Heart right ventricle (tissue), 16 donors: ENCODE measurements around the gene CFAP92. TPM values are rescaled to one million over a fixed set of nuclear protein-coding genes. Genes with fewer than 3 reads are reported as not detected.

Source experiments
- ATAC-seq, 8 donors: fragments of 200-7000 bp; cut with Tn5 transposase; one replicate each; pipeline ENCODE4 v1.9.1; 2020; ENCODE audit warnings: mild to moderate bottlenecking in 8 of 8, moderate library complexity in 8 of 8, moderate number of reproducible peaks in 1 of 8
- DNase-seq, 2 donors: peaks; one replicate each; pipeline ENCODE4 v3.0.0-alpha.2; 2020
- H3K27ac ChIP-seq, 10 donors: fragments of 200-600 bp; sonication (generic) in 2 of 10; one replicate each; pipeline versions ENCODE4 v1.5.0 to v1.8.0; 2020 to 2022; ENCODE audit warnings: mild to moderate bottlenecking in 3 of 10
- H3K27me3 ChIP-seq, 7 donors: fragments of 200-600 bp; one replicate each; pipeline ENCODE4 v1.8.0; 2021 to 2022; ENCODE audit warnings: mild to moderate bottlenecking in 2 of 7
- H3K36me3 ChIP-seq, 9 donors: fragments of 200-600 bp; sonication (generic) in 1 of 9; one replicate each; pipeline versions ENCODE4 v1.5.0 to v1.8.0; 2020 to 2022; ENCODE audit warnings: mild to moderate bottlenecking in 2 of 9
- H3K4me1 ChIP-seq, 9 donors: fragments of 200-600 bp; sonication (generic) in 1 of 9; one replicate each; pipeline versions ENCODE4 v1.5.0 to v1.8.0; 2020 to 2022; ENCODE audit warnings: mild to moderate bottlenecking in 4 of 9
- H3K4me3 ChIP-seq, 10 donors: fragments of 200-600 bp; sonication (generic) in 2 of 10; one replicate each; pipeline versions ENCODE4 v1.5.0 to v1.8.0; 2020 to 2022; ENCODE audit warnings: mild to moderate bottlenecking in 7 of 10, moderate library complexity in 2 of 10
- H3K9me3 ChIP-seq, 11 donors: fragments of 200-600 bp in 10 of 11; sonication (generic) in 2 of 11; one replicate each; pipeline versions ENCODE4 v1.5.0 to v1.8.0; 2013 to 2022; ENCODE audit warnings: mild to moderate bottlenecking in 2 of 11, control low read depth in 1 of 11, moderate library complexity in 1 of 11
- CTCF ChIP-seq, 9 donors: fragments of 200-600 bp; sonication (generic) in 2 of 9; IDR thresholded peaks; one replicate each; pipeline versions ENCODE4 v1.5.0 to v1.8.0; 2021 to 2022; ENCODE audit warnings: antibody characterized with exemption in 9 of 9, mild to moderate bottlenecking in 5 of 9, moderate library complexity in 1 of 9
- WGBS, 2 donors: extraction: QIAGEN DNeasy Blood & Tissue Kit; methylation state at CpG; one replicate each; pipeline ENCODE4 v1.1.7; 2013; ENCODE audit warnings: inconsistent platforms in 1 of 2; 5-methylcytosine and 5-hydroxymethylcytosine counted together
- intact Hi-C, 10 donors: fragments of 100-400 bp; cut with DNase I; formaldehyde crosslinking; loops; one replicate each; pipeline versions ENCODE4 v1.11.1 to v1.14.2; 2022
- polyA plus RNA-seq, 2 donors: library from polyadenylated mRNA; stranded (reverse); fragments of 200-250 nt; gene quantifications; one replicate each; pipeline ENCODE4 v1.2.3, GENCODE V29; 2013
- total RNA-seq, 10 donors: library from RNA; stranded (reverse); fragmentation: NEBNext Ultra II Directional in 3 of 10; extraction: Animal tissue kit (Norgen Biotek cat#: 25700) in 3 of 10; gene quantifications; one replicate each; pipeline versions ENCODE4 v1.2.1 to v1.2.4, GENCODE V29; 2021 to 2023
- donor health status: Arrhythmogenic right ventricular cardiomyopathy.
- donor health status: ischemic (EF 13 %, LVEDD 7.1; RV severe dilation, severe dysfunction).
- donor health status: healthy with polysubstance abuse.
- donor health status: DM: no; HTN: yes; CAD: no.
- donor health status: DM: no; HTN: no; CAD: no.
- donor health status: ischemic (EF 25% LVEDD 6.9; RV normal size, moderate dysfunction).
- donor health status: ischemic (EF 25% LVEDD 5.7; RV mildly dilated, moderate dysfunction).
- donor health status: healthy.
- donor health status: DM: yes; HTN: yes; CAD: no.
- donor health status: Ischemic cardiomyopathy.
- donor health status: ischemic (EF 35%, LVEDD 5.7; RV mildly dilated, moderate dysfunction).
- donor health status: nonischemic (EF 11% LVEDD 7.7; RV severe dilation, severe dysfunction).
- donor health status: DM: yes; HTN: yes; CAD: no.
- donor health status: PGD.
- donor health status: ischemic (EF 29% LVEDD 5.4; RV normal size, mild dysfunction).
- donor health status: nonischemic (EF 23%, LVEDD 6.1; RV moderate dilation, normal function).

The CFAP92 gene
- total and polyA plus RNA-seq, 12 donors, result 0.12 to 1.2 (median 0.41) TPM

DNA sequence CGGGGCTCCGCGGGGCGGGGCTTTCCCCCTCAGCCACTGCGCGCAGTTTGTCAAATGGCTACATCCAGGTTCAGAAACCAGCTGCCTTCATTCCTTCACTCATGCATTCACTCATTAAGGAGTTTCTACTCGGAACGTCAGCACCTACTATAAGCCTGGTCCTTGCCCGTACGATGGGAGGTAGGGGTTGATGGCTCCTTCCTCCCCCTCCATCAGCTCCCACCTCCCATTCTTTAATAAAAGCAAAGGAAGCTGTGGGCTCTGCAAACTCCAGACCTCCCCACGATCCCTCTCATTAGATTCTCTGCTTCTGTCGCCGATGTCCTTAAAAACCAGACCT lies 267 bp upstream of the CFAP92 start:
- no peak for ATAC-seq
- no peak for TF ChIP-seq CTCF (IDR thresholded peaks at IDR 0.05)

DNA sequence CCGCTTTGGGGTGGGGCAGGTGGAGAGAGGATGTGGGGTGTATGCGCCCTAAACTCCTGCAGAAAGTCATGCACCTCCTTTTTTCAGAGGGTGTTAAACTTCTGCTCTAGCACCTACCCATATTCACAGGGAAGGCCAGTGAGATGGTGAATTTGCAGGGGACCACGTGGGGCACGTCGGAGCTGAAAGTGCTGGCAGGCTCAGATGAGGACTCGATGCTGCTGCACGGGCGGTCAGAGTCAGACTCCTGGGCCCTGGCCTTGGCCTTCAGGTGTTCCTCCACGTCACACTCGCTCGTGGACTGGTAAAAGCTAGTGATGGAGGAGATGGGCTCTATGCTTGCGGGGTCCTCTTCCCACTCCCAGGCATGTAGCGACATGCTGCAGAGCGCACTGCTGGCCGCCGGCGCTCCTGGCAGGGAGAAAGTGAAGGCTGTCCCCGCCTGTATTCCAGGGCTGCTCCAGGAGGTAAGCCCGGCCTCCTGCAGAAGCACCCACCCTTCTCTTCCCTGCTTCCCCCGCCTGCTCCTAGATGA lies 883 bp downstream of the CFAP92 start:
- ATAC-seq (peak in 3 of 8 donors; percentile 3 to 33 (median 5)), DNase-seq (no peak)
- H3K4me3 ChIP-seq, result no peak overlapping the region
- 49 to 66% methylated on average over 20 of the region's 20 CpGs for WGBS, 2 donors
- peaks cover 0 to 20% (median 13%) of the 10 kb centered on the region in 9 donors for H3K4me1 ChIP-seq
- no peaks in the 10 kb centered on the region for H3K36me3 ChIP-seq
- H3K9me3 ChIP-seq, result no peaks in the 10 kb centered on the region
- intact Hi-C loops, result loop anchor here in 1 of 10 donors (5.0 kb wide), 1 partner anchor 34 kb away; no protein-coding TSS in a partner anchor
- peaks cover 0 to 5% (median 0%) of the 10 kb centered on the region in 7 donors for H3K27me3 ChIP-seq
- H3K27ac ChIP-seq, result no peak overlapping the region
- TF ChIP-seq CTCF (IDR thresholded peaks at IDR 0.05), result no peak

More for the DNA sequence above, 267 bp upstream of the CFAP92 start:
- Histone ChIP-seq H3K9me3 (no peaks in the 10 kb centered on the region), H3K27ac (no peak overlapping the region), H3K36me3 (no peaks in the 10 kb centered on the region), H3K4me1 (peaks cover 0 to 20% (median 13%) of the 10 kb centered on the region in 9 donors), H3K27me3 (peaks cover 0 to 12% (median 0%) of the 10 kb centered on the region in 7 donors), H3K4me3 (peak overlapping the region in 9 of 10 donors; percentile 17 to 59 (median 52))
- intact Hi-C loops, result loop anchor here in 1 of 10 donors (5.0 kb wide), 1 partner anchor 33 kb away; no protein-coding TSS in a partner anchor
- 3 to 4% methylated on average over 13 of the region's 13 CpGs for WGBS, 2 donors
- DNase-seq, result no peak

GRCh38 chr3:128991355-128991895 lies 2.5 kb downstream of the CFAP92 start:
- no peak for TF ChIP-seq CTCF (IDR thresholded peaks at IDR 0.05)
- intact Hi-C loops, result loop anchor here in 1 of 10 donors (5.0 kb wide), 1 partner anchor 36 kb away; no protein-coding TSS in a partner anchor
- ATAC-seq (no peak), DNase-seq (no peak)
- no peaks in the 10 kb centered on the region for H3K9me3 ChIP-seq
- no peak overlapping the region for H3K4me3 ChIP-seq
- 91 to 96% methylated on average over 18 of the region's 18 CpGs for WGBS, 2 donors
- H3K36me3 ChIP-seq, result no peaks in the 10 kb centered on the region
- peaks cover 0 to 20% (median 13%) of the 10 kb centered on the region in 9 donors for H3K4me1 ChIP-seq
- peaks cover 0 to 5% (median 0%) of the 10 kb centered on the region in 7 donors for H3K27me3 ChIP-seq
- peak overlapping the region in 1 of 10 donors; percentile 82 for H3K27ac ChIP-seq

DNA sequence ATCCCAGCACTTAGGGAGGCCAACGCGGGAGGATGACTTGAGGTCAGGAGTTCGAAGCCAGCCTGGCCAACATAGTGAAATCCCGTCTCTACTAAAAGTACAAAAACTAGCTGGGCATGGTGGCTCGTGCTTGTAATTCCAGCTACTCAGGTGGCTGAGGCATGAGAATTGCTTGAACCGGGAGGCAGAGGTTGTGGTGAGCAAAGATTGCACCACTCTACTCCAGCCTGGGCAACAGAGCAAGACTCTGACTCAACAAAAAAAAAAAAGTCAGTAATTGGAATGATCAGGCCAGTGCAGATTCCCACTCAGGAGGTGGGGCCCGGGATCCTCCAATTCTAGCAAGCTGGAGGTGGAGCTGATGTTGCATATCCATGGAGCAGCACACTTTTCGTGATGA lies 5.6 kb downstream of the CFAP92 start:
- no peaks in the 10 kb centered on the region for H3K27me3 ChIP-seq
- H3K27ac ChIP-seq, result no peak overlapping the region
- no peak for TF ChIP-seq CTCF (IDR thresholded peaks at IDR 0.05)
- intact Hi-C loops, result loop anchor here in 2 of 10 donors (10.0 kb wide), 2 partner anchors 47 to 57 kb away; no protein-coding TSS in a partner anchor
- ATAC-seq (no peak), DNase-seq (no peak)
- peaks cover 0 to 4% (median 0%) of the 10 kb centered on the region in 9 donors for H3K4me1 ChIP-seq
- no peaks in the 10 kb centered on the region for H3K9me3 ChIP-seq
- WGBS, 2 donors, result 95 to 97% methylated on average over 8 of the region's 8 CpGs
- no peak overlapping the region for H3K4me3 ChIP-seq
- H3K36me3 ChIP-seq, result no peaks in the 10 kb centered on the region
